GM23338 (cell line): ENCODE measurements around the gene PRAMEF17.
"Not testable (repeated sequence)": the region's sequence is repeated elsewhere in the genome, so short reads cannot be mapped to it uniquely, and the experiment has no call there.

Experiments
- CREB1 ChIP-seq: fragments of 250-450 bp; sonication (Bioruptor Pico); IDR thresholded peaks from 2 replicates; pipeline ENCODE4 v1.5.0; 2020; ENCODE audit warnings: low read depth, mild to moderate bottlenecking, moderate library complexity
- CTCF ChIP-seq, 2 experiments: fragments of 200-600 bp in 1 of 2; sonication (generic) in 1 of 2; conservative IDR thresholded peaks; 2 replicates each; pipeline versions ENCODE4 v1.5.1 to v1.6.1; 2016 to 2017; ENCODE audit warnings: antibody characterized with exemption in 2 of 2, low read depth in 2 of 2, mild to moderate bottlenecking in 2 of 2, moderate library complexity in 1 of 2
- EZH2 ChIP-seq: fragments of 200-600 bp; sonication (generic); IDR thresholded peaks from one replicate; pipeline ENCODE4 v1.8.0; 2017; ENCODE audit warnings: antibody characterized with exemption, mild to moderate bottlenecking, low read depth; ENCODE audit not compliant: unreplicated experiment
- EZH2phosphoT487 ChIP-seq: fragments of 200-600 bp; sonication (generic); IDR thresholded peaks from one replicate; pipeline ENCODE4 v1.8.1; 2018; ENCODE audit warnings: antibody characterized with exemption; ENCODE audit not compliant: unreplicated experiment
- JUNB ChIP-seq: IDR thresholded peaks from one replicate; pipeline ENCODE4 v1.6.1; 2016; ENCODE audit warnings: antibody characterized with exemption; ENCODE audit not compliant: unreplicated experiment
- POLR2AphosphoS5 ChIP-seq: IDR thresholded peaks from 2 replicates; pipeline ENCODE4 v1.6.1; 2016; ENCODE audit warnings: antibody characterized with exemption, low read depth
- STAT1 ChIP-seq: IDR thresholded peaks from one replicate; pipeline ENCODE4 v1.6.1; 2016; ENCODE audit warnings: antibody characterized with exemption; ENCODE audit not compliant: unreplicated experiment
- ZNF114 ChIP-seq: fragments of 250-450 bp; sonication (Bioruptor Pico); IDR thresholded peaks from 2 replicates; pipeline ENCODE4 v1.5.0; 2020; ENCODE audit warnings: mild to moderate bottlenecking, moderate library complexity
- ZNF331 ChIP-seq: fragments of 250-450 bp; sonication (Bioruptor Pico); IDR thresholded peaks from 2 replicates; pipeline ENCODE4 v1.5.0; 2020; ENCODE audit warnings: low read depth, mild to moderate bottlenecking, moderate library complexity
- TF ChIP-seq, protein P1 (sequence below): IDR thresholded peaks from one replicate; pipeline ENCODE4 v1.6.1; 2018; ENCODE audit warnings: antibody characterized with exemption; ENCODE audit not compliant: unreplicated experiment
- TF ChIP-seq, protein P2 (sequence below): fragments of 250-450 bp; sonication (Bioruptor Pico); IDR thresholded peaks from 2 replicates; pipeline ENCODE4 v1.5.0; 2020; ENCODE audit warnings: mild to moderate bottlenecking, moderate library complexity
- TF ChIP-seq, protein P3 (sequence below): IDR thresholded peaks from 2 replicates; pipeline ENCODE4 v1.6.1; 2016; ENCODE audit warnings: antibody characterized with exemption

DNA sequence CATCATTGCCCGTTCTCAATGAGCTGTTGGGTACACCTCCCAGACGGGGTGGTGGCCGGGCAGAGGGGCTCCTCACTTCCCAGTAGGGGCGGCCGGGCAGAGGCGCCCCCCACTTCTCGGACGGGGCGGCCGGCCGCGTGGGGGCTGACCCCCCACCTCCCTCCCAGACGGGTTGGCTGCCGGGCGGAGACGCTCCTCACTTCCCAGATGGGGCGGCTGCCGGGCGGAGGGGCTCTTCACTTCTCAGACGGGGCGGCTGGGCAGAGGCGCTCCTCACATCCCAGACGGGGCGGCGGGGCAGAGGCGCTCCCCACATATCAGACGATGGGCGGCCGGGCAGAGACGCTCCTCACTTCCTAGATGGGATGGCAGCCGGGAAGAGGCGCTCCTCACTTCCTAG lies 5.3 kb downstream of the PRAMEF17 start:
- not testable (repeated sequence) for TF ChIP-seq CTCF (conservative IDR thresholded peaks at IDR 0.05; ENCODE audit: low read depth in 2 of 2); POLR2AphosphoS5; EZH2; EZH2phosphoT487; STAT1; CREB1 (CRISPR knock-in tag); ZNF114 (CRISPR knock-in tag); JUNB; ZNF331
- TF ChIP-seq, protein P1, sequence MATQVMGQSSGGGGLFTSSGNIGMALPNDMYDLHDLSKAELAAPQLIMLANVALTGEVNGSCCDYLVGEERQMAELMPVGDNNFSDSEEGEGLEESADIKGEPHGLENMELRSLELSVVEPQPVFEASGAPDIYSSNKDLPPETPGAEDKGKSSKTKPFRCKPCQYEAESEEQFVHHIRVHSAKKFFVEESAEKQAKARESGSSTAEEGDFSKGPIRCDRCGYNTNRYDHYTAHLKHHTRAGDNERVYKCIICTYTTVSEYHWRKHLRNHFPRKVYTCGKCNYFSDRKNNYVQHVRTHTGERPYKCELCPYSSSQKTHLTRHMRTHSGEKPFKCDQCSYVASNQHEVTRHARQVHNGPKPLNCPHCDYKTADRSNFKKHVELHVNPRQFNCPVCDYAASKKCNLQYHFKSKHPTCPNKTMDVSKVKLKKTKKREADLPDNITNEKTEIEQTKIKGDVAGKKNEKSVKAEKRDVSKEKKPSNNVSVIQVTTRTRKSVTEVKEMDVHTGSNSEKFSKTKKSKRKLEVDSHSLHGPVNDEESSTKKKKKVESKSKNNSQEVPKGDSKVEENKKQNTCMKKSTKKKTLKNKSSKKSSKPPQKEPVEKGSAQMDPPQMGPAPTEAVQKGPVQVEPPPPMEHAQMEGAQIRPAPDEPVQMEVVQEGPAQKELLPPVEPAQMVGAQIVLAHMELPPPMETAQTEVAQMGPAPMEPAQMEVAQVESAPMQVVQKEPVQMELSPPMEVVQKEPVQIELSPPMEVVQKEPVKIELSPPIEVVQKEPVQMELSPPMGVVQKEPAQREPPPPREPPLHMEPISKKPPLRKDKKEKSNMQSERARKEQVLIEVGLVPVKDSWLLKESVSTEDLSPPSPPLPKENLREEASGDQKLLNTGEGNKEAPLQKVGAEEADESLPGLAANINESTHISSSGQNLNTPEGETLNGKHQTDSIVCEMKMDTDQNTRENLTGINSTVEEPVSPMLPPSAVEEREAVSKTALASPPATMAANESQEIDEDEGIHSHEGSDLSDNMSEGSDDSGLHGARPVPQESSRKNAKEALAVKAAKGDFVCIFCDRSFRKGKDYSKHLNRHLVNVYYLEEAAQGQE, result not testable (repeated sequence)
- TF ChIP-seq, protein P2, sequence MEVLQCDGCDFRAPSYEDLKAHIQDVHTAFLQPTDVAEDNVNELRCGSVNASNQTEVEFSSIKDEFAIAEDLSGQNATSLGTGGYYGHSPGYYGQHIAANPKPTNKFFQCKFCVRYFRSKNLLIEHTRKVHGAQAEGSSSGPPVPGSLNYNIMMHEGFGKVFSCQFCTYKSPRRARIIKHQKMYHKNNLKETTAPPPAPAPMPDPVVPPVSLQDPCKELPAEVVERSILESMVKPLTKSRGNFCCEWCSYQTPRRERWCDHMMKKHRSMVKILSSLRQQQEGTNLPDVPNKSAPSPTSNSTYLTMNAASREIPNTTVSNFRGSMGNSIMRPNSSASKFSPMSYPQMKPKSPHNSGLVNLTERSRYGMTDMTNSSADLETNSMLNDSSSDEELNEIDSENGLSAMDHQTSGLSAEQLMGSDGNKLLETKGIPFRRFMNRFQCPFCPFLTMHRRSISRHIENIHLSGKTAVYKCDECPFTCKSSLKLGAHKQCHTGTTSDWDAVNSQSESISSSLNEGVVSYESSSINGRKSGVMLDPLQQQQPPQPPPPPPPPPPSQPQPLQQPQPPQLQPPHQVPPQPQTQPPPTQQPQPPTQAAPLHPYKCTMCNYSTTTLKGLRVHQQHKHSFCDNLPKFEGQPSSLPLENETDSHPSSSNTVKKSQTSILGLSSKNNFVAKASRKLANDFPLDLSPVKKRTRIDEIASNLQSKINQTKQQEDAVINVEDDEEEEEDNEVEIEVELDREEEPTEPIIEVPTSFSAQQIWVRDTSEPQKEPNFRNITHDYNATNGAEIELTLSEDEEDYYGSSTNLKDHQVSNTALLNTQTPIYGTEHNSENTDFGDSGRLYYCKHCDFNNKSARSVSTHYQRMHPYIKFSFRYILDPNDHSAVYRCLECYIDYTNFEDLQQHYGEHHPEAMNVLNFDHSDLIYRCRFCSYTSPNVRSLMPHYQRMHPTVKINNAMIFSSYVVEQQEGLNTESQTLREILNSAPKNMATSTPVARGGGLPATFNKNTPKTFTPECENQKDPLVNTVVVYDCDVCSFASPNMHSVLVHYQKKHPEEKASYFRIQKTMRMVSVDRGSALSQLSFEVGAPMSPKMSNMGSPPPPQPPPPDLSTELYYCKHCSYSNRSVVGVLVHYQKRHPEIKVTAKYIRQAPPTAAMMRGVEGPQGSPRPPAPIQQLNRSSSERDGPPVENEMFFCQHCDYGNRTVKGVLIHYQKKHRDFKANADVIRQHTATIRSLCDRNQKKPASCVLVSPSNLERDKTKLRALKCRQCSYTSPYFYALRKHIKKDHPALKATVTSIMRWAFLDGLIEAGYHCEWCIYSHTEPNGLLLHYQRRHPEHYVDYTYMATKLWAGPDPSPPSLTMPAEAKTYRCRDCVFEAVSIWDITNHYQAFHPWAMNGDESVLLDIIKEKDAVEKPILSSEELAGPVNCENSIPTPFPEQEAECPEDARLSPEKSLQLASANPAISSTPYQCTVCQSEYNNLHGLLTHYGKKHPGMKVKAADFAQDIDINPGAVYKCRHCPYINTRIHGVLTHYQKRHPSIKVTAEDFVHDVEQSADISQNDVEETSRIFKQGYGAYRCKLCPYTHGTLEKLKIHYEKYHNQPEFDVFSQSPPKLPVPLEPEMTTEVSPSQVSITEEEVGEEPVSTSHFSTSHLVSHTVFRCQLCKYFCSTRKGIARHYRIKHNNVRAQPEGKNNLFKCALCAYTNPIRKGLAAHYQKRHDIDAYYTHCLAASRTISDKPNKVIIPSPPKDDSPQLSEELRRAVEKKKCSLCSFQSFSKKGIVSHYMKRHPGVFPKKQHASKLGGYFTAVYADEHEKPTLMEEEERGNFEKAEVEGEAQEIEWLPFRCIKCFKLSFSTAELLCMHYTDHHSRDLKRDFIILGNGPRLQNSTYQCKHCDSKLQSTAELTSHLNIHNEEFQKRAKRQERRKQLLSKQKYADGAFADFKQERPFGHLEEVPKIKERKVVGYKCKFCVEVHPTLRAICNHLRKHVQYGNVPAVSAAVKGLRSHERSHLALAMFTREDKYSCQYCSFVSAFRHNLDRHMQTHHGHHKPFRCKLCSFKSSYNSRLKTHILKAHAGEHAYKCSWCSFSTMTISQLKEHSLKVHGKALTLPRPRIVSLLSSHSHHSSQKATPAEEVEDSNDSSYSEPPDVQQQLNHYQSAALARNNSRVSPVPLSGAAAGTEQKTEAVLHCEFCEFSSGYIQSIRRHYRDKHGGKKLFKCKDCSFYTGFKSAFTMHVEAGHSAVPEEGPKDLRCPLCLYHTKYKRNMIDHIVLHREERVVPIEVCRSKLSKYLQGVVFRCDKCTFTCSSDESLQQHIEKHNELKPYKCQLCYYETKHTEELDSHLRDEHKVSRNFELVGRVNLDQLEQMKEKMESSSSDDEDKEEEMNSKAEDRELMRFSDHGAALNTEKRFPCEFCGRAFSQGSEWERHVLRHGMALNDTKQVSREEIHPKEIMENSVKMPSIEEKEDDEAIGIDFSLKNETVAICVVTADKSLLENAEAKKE (CRISPR knock-in tag), result not testable (repeated sequence)
- TF ChIP-seq, protein P3, sequence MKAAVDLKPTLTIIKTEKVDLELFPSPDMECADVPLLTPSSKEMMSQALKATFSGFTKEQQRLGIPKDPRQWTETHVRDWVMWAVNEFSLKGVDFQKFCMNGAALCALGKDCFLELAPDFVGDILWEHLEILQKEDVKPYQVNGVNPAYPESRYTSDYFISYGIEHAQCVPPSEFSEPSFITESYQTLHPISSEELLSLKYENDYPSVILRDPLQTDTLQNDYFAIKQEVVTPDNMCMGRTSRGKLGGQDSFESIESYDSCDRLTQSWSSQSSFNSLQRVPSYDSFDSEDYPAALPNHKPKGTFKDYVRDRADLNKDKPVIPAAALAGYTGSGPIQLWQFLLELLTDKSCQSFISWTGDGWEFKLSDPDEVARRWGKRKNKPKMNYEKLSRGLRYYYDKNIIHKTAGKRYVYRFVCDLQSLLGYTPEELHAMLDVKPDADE, result not testable (repeated sequence)
